ENCODE results near the gene IL19.
A peak's percentile ranks its signal among the peaks of the same experiment; 100 is the strongest.

IL19 gene

GRCh38 chr1:206823727-206824126 is 53.2 kb downstream of the IL19 start:
- Histone ChIP-seq H3K9me3 (ENCODE audit: control insufficient read depth, low read length) (no peaks in the 10 kb centered on the region), H4K91ac (ENCODE audit: low read length) (peak overlapping the region; percentile 97), H2AFZ (ENCODE audit: low read depth, low read length) (peak overlapping the region; percentile 51), H3K4ac (ENCODE audit: low read depth in 1 of 2, low read length in 2 of 2) (peak overlapping the region; percentile 85 to 96), H3K79me1 (replicated peaks; ENCODE audit: low read length, poor library complexity, severe bottlenecking) (no peaks in the 10 kb centered on the region), H3K27ac (ENCODE audit: low read length, poor library complexity, severe bottlenecking) (no peak overlapping the region), H2AK5ac (ENCODE audit: low read length, severe bottlenecking) (no peak overlapping the region), H3K4me2 (ENCODE audit: low read length, poor library complexity, severe bottlenecking) (no peak overlapping the region), H3K27me3 (ENCODE audit: control insufficient read depth in 1 of 2, insufficient read depth in 1 of 2, low read length in 2 of 2) (peaks cover 0 to 8% of the 10 kb centered on the region in 2 experiments), H2BK5ac (ENCODE audit: low read depth, low read length, poor library complexity, severe bottlenecking) (no peak overlapping the region), H3K4me3 (ENCODE audit: insufficient read depth in 1 of 2, low read depth in 1 of 2, low read length in 2 of 2) (no peak overlapping the region), H2BK15ac (ENCODE audit: low read depth, poor library complexity, severe bottlenecking) (peak overlapping the region; percentile 71), H3K14ac (ENCODE audit: low read length in 2 of 2) (no peak overlapping the region), H3K18ac (ENCODE audit: low read depth in 1 of 2, low read length in 2 of 2) (peak overlapping the region; percentile 86 to 96), H3K9ac (ENCODE audit: low read length) (peak overlapping the region; percentile 33), H2BK120ac (ENCODE audit: low read depth, low read length) (peak overlapping the region; percentile 89), H4K8ac (ENCODE audit: low read length) (peak overlapping the region; percentile 97), H3K4me1 (ENCODE audit: control insufficient read depth, insufficient read depth, low read depth, low read length) (peaks cover 2% of the 10 kb centered on the region), H3K36me3 (ENCODE audit: control insufficient read depth in 1 of 2, insufficient read depth in 2 of 2, low read depth in 1 of 2, low read length in 2 of 2) (no peaks in the 10 kb centered on the region), H2BK12ac (ENCODE audit: low read length in 2 of 2) (peak overlapping the region; percentile 88 to 93), H3K23ac (ENCODE audit: low read length in 2 of 2) (peak overlapping the region in 1 of 2 experiments; percentile 54)
- DNase-seq, result peak; percentile 36
- 70% methylated on average over 5 of the region's 5 CpGs for WGBS

GRCh38 chr1:206824331-206824730 is 53.8 kb downstream of the IL19 start:
- H4K8ac ChIP-seq (ENCODE audit: low read length), result no peak overlapping the region
- peaks cover 3 to 8% of the 10 kb centered on the region in 2 experiments for H3K27me3 ChIP-seq (ENCODE audit: control insufficient read depth in 1 of 2, insufficient read depth in 1 of 2, low read length in 2 of 2)
- no peak overlapping the region for H4K91ac ChIP-seq (ENCODE audit: low read length)
- no peak overlapping the region for H2BK5ac ChIP-seq (ENCODE audit: low read depth, low read length, poor library complexity, severe bottlenecking)
- peak overlapping the region; percentile 89 for H2BK120ac ChIP-seq (ENCODE audit: low read depth, low read length)
- H3K36me3 ChIP-seq (ENCODE audit: control insufficient read depth in 1 of 2, insufficient read depth in 2 of 2, low read depth in 1 of 2, low read length in 2 of 2), result no peaks in the 10 kb centered on the region
- H2BK15ac ChIP-seq (ENCODE audit: low read depth, poor library complexity, severe bottlenecking), result no peak overlapping the region
- H3K9me3 ChIP-seq (ENCODE audit: control insufficient read depth, low read length), result no peaks in the 10 kb centered on the region
- no peak overlapping the region for H2AFZ ChIP-seq (ENCODE audit: low read depth, low read length)
- H3K4me2 ChIP-seq (ENCODE audit: low read length, poor library complexity, severe bottlenecking), result no peak overlapping the region
- no peak overlapping the region for H3K9ac ChIP-seq (ENCODE audit: low read length)
- H2BK12ac ChIP-seq (ENCODE audit: low read length in 2 of 2), result peak overlapping the region; percentile 88 to 93
- DNase-seq, result peak; percentile 29
- H3K23ac ChIP-seq (ENCODE audit: low read length in 2 of 2), result no peak overlapping the region
- H3K27ac ChIP-seq (ENCODE audit: low read length, poor library complexity, severe bottlenecking), result no peak overlapping the region
- no peak overlapping the region for H3K14ac ChIP-seq (ENCODE audit: low read length in 2 of 2)
- peak overlapping the region in 1 of 2 experiments; percentile 96 for H3K4ac ChIP-seq (ENCODE audit: low read depth in 1 of 2, low read length in 2 of 2)
- no peak overlapping the region for H3K4me3 ChIP-seq (ENCODE audit: insufficient read depth in 1 of 2, low read depth in 1 of 2, low read length in 2 of 2)
- peaks cover 2% of the 10 kb centered on the region for H3K4me1 ChIP-seq (ENCODE audit: control insufficient read depth, insufficient read depth, low read depth, low read length)
- 63% methylated on average over 2 of the region's 3 CpGs for WGBS
- H2AK5ac ChIP-seq (ENCODE audit: low read length, severe bottlenecking), result no peak overlapping the region
- no peaks in the 10 kb centered on the region for H3K79me1 ChIP-seq (replicated peaks; ENCODE audit: low read length, poor library complexity, severe bottlenecking)
- peak overlapping the region; percentile 86 to 96 for H3K18ac ChIP-seq (ENCODE audit: low read depth in 1 of 2, low read length in 2 of 2)

- no peaks in the 10 kb centered on the region for H3K9me3 ChIP-seq (ENCODE audit: control insufficient read depth, low read length)
- no peak overlapping the region for H2BK15ac ChIP-seq (ENCODE audit: low read depth, poor library complexity, severe bottlenecking)
- no peak overlapping the region for H3K27ac ChIP-seq (ENCODE audit: low read length, poor library complexity, severe bottlenecking)
- peak overlapping the region; percentile 73 for H2BK120ac ChIP-seq (ENCODE audit: low read depth, low read length)
- no peak overlapping the region for H2AK5ac ChIP-seq (ENCODE audit: low read length, severe bottlenecking)
- H3K4me3 ChIP-seq (ENCODE audit: insufficient read depth in 1 of 2, low read depth in 1 of 2, low read length in 2 of 2), result no peak overlapping the region
- no peak overlapping the region for H3K14ac ChIP-seq (ENCODE audit: low read length in 2 of 2)
- DNase-seq, result peak; percentile 91
- no peaks in the 10 kb centered on the region for H3K36me3 ChIP-seq (ENCODE audit: control insufficient read depth in 1 of 2, insufficient read depth in 2 of 2, low read depth in 1 of 2, low read length in 2 of 2)
- peak overlapping the region; percentile 10 to 78 for H2BK12ac ChIP-seq (ENCODE audit: low read length in 2 of 2)
- H4K8ac ChIP-seq (ENCODE audit: low read length), result peak overlapping the region; percentile 45
- no peak overlapping the region for H3K23ac ChIP-seq (ENCODE audit: low read length in 2 of 2)
- no peaks in the 10 kb centered on the region for H3K79me1 ChIP-seq (replicated peaks; ENCODE audit: low read length, poor library complexity, severe bottlenecking)
- peak overlapping the region; percentile 34 to 67 for H3K4ac ChIP-seq (ENCODE audit: low read depth in 1 of 2, low read length in 2 of 2)
- H3K18ac ChIP-seq (ENCODE audit: low read depth in 1 of 2, low read length in 2 of 2), result peak overlapping the region in 1 of 2 experiments; percentile 14
- H4K91ac ChIP-seq (ENCODE audit: low read length), result no peak overlapping the region
- 7% methylated on average over 4 of the region's 4 CpGs for WGBS
- H3K4me2 ChIP-seq (ENCODE audit: low read length, poor library complexity, severe bottlenecking), result no peak overlapping the region
- H3K4me1 ChIP-seq (ENCODE audit: control insufficient read depth, insufficient read depth, low read depth, low read length), result peaks cover 2% of the 10 kb centered on the region
- H2AFZ ChIP-seq (ENCODE audit: low read depth, low read length), result no peak overlapping the region
- H2BK5ac ChIP-seq (ENCODE audit: low read depth, low read length, poor library complexity, severe bottlenecking), result no peak overlapping the region
- peaks cover 10 to 12% of the 10 kb centered on the region in 2 experiments for H3K27me3 ChIP-seq (ENCODE audit: control insufficient read depth in 1 of 2, insufficient read depth in 1 of 2, low read length in 2 of 2)
- H3K9ac ChIP-seq (ENCODE audit: low read length), result no peak overlapping the region
These were observed 55.8 kb downstream of the IL19 start for GRCh38 chr1:206826394-206826793.

GRCh38 chr1:206828061-206828460 is 57.5 kb downstream of the IL19 start:
- Histone ChIP-seq H3K14ac (ENCODE audit: low read length in 2 of 2) (no peak overlapping the region), H2BK120ac (ENCODE audit: low read depth, low read length) (no peak overlapping the region), H3K4ac (ENCODE audit: low read depth in 1 of 2, low read length in 2 of 2) (no peak overlapping the region), H2BK15ac (ENCODE audit: low read depth, poor library complexity, severe bottlenecking) (no peak overlapping the region), H3K23ac (ENCODE audit: low read length in 2 of 2) (no peak overlapping the region), H3K79me1 (replicated peaks; ENCODE audit: low read length, poor library complexity, severe bottlenecking) (no peaks in the 10 kb centered on the region), H3K27ac (ENCODE audit: low read length, poor library complexity, severe bottlenecking) (no peak overlapping the region), H3K9ac (ENCODE audit: low read length) (no peak overlapping the region), H2BK12ac (ENCODE audit: low read length in 2 of 2) (peak overlapping the region in 1 of 2 experiments; percentile 8), H4K8ac (ENCODE audit: low read length) (no peak overlapping the region), H3K27me3 (ENCODE audit: control insufficient read depth in 1 of 2, insufficient read depth in 1 of 2, low read length in 2 of 2) (peaks cover 4 to 11% of the 10 kb centered on the region in 2 experiments), H3K4me3 (ENCODE audit: insufficient read depth in 1 of 2, low read depth in 1 of 2, low read length in 2 of 2) (no peak overlapping the region), H2BK5ac (ENCODE audit: low read depth, low read length, poor library complexity, severe bottlenecking) (no peak overlapping the region), H3K9me3 (ENCODE audit: control insufficient read depth, low read length) (no peaks in the 10 kb centered on the region), H3K18ac (ENCODE audit: low read depth in 1 of 2, low read length in 2 of 2) (peak overlapping the region in 1 of 2 experiments; percentile 43), H3K4me1 (ENCODE audit: control insufficient read depth, insufficient read depth, low read depth, low read length) (peaks cover 2% of the 10 kb centered on the region), H3K4me2 (ENCODE audit: low read length, poor library complexity, severe bottlenecking) (no peak overlapping the region), H2AK5ac (ENCODE audit: low read length, severe bottlenecking) (no peak overlapping the region), H2AFZ (ENCODE audit: low read depth, low read length) (no peak overlapping the region), H3K36me3 (ENCODE audit: control insufficient read depth in 1 of 2, insufficient read depth in 2 of 2, low read depth in 1 of 2, low read length in 2 of 2) (no peaks in the 10 kb centered on the region), H4K91ac (ENCODE audit: low read length) (no peak overlapping the region)
- DNase-seq, result peak; percentile 35
- WGBS, result no CpG with 5 or more reads among the region's 1 CpG
